GM10266 (cell line): ENCODE data around the gene RIMKLB.
"Not testable (repeated sequence)": the region's sequence is repeated elsewhere in the genome, so short reads cannot be mapped to it uniquely, and the experiment has no call there.

Source experiments
- DNase-seq: peaks from one replicate; pipeline ENCODE4 v3.0.0; 2012; ENCODE audit errors: extremely low spot score
- TF ChIP-seq, protein P1 (sequence below): IDR thresholded peaks from 2 replicates; pipeline ENCODE4 v1.5.1; 2012; ENCODE audit warnings: mild to moderate bottlenecking, low read depth; ENCODE audit not compliant: control insufficient read depth, insufficient read depth; ENCODE audit errors: missing control alignments

Gene RIMKLB

DNA sequence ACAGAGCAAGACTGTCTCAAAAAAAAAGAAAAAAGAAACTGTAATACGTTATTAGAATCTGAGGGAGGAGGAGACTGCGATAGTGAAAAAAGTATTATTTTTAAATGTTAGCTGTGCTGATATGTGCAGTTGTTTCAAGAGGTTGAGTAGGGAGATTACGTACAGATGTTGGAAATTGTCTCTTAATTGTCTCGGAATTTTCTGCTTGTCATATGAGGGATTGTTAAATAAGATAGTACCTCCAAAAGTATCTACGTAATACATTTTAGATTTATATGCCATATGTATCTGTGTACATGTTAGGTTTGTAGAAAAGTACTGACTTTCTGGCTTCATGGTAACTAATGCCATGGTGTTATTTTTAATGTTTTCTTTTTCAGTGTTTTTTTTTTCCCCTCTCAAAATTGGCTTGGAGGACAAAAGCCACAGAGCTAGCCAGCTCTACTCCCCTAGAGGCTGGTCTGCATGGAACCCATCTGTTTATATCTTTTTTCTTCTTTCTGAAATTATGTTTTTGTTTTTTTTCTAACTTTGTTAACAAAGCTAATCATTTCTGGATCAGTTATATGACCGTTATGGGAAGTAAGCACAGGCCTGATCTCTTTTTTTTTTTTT lies 3.4 kb downstream of the RIMKLB start:
- DNase-seq: no peak
- TF ChIP-seq, protein P1, sequence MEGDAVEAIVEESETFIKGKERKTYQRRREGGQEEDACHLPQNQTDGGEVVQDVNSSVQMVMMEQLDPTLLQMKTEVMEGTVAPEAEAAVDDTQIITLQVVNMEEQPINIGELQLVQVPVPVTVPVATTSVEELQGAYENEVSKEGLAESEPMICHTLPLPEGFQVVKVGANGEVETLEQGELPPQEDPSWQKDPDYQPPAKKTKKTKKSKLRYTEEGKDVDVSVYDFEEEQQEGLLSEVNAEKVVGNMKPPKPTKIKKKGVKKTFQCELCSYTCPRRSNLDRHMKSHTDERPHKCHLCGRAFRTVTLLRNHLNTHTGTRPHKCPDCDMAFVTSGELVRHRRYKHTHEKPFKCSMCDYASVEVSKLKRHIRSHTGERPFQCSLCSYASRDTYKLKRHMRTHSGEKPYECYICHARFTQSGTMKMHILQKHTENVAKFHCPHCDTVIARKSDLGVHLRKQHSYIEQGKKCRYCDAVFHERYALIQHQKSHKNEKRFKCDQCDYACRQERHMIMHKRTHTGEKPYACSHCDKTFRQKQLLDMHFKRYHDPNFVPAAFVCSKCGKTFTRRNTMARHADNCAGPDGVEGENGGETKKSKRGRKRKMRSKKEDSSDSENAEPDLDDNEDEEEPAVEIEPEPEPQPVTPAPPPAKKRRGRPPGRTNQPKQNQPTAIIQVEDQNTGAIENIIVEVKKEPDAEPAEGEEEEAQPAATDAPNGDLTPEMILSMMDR: no peak

DNA sequence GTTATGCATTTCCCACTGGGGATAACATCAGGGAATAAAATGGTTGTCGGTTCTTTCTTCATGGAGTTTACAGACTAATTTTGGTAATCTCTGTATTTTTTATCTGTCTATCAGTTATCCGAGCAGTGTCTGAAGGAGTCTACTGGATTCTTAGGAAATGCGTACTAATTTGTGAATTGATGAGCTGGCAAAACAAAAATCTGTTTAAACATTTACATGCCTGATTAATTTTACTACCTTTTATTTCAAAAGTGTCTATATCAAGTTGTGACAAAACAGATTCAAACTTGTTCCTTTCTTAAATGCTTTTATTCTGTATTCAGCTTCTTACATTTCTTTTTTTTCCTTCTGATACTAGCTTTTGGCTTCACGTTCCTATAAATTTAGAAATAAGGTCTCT lies 4.4 kb downstream of the RIMKLB start:
- no peak for DNase-seq
- TF ChIP-seq, protein P1: no peak

DNA sequence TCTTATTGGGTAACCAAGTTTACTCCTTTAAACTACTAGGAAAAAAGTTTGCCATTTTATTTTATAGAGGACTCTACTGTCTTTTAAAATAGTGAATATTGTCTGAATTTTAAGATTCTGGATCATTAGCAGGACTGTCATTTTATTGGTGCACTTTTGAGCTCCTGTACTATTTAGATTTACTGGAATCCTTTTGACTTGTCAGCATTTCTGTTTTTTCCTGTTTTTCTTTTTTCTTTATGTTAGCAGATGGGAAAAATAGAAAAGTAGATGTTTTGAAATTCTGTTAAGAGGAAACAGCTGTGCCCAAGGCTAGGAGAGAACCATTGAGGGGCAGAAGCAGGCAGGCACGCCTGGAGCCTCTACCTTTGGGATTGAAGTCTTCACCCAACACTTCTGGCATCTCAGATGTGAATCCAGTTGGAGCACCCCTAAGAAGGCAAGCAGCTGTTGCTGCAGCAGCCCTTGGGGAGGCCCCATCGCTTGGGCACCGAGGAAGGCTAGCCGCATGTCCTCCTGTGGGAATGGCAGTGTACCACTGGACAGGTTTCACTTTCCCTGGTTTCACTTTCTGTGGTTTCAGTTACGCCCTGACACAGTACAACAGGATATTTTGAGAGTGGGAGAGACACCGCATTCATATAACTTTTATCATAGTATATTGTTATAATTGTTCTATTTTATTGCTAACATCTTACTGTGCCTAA lies 11.5 kb downstream of the RIMKLB start:
- DNase-seq: no peak

DNA sequence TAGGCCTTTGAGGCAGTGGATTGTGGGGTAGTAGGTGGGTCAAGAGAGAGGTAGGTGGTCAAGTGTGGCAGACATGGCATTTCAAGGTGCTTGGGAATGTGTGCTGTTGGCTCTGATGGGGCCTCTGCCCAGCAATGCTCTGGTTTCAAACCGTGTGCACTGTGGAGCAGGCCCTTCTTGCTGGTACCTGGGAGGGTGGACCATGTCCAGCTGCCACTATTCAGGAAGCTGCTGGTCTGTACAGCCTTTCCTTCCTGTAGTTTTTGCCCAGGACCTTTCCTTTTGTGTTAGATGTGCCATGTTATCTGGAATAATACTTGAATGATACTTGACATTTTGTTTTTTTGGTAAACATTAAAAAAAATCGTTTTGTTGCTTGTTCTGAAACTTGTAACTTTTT lies 14.8 kb downstream of the RIMKLB start:
- TF ChIP-seq, protein P1: no peak
- DNase-seq: no peak

More for the DNA sequence above, 11.5 kb downstream of the RIMKLB start:
- TF ChIP-seq, protein P1: no peak

DNA sequence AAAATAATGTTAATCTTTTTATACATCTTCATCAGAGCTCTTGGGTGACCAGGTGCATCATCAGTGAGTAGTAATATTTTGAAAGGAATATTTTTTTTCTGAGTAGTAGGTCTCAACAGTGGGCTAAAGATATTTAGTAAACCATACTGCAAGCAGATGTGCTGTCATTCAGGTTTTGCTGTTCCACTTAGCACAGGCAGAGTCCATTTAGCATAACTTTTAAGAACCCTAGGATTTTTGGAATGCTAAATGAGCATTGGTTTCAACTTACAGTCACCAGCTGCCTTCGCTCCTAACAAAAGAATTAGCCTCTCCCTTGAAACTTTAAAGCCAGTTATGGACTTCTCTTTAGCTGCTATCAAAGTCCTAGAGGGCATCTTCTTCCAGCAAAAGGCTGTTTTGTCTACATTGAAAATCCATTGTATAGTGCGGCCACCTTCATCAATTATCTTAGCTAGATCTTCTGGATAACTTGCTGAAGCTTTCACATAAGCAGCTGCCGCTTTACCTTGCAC lies 24.6 kb downstream of the RIMKLB start:
- DNase-seq: no peak
- TF ChIP-seq, protein P1: no peak

DNA sequence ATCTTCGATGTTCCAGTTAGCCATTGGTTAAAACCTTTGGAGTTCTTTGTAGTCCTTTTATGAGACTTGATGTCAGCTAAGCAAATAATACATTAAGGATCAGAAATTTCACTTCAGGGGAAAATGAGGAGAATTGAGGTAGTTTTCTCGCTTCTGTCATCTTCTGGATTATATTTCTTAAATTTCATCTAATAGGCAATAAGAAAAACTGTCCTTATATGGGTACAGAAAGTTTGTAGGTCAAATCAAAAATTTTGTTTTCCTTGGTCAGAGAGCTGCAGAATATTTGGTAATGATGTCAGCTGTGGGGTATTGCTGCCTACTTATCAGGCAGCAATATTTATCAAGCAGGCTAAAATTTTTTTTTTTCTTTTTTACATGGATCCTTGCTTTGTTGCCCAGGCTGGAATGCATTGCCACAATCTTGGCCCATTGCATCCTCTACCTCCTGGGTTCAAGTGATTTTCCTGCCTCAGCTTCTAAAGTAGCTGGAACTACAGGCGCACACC lies 37.1 kb downstream of the RIMKLB start:
- DNase-seq: no peak
- TF ChIP-seq, protein P1: no peak

DNA sequence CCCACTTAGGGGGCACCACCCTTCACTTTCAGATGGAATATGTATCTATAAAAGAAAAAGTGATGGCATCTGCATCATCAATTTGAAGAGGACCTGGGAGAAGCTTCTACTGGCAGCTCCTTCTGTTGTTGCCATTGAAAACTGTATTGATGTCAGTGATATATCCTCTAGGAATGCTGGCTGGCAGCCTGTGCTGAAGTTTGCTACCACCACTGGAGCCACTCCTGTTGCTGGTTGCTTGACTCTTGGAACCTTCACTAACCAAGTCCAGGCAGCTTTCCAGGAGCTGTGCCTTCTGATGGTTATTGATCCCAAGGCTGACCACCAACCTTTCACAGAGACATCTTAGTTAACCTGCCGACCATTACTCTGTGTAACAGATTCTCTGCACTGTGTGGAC lies 44.7 kb downstream of the RIMKLB start:
- TF ChIP-seq, protein P1: no peak
- no peak for DNase-seq

DNA sequence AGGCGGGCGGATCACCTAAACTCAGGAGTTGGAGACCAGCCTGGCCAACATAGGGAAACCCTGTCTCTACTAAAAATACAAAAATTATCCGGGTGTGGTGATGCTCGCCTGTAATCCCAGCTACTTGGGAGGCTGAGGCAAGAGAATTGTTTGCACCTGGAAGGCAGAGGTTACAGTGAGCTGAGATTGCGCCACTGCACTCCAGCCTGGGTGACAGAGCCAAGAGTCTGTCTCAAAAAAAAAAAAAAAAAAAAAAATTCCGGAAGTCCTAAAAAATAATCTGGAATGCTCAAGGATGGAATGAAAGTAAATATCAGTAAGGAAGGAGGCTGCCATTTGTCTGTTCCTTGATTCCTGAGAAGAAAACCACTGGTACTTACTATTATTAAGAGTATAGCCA lies 45.3 kb downstream of the RIMKLB start:
- DNase-seq: not testable (repeated sequence)

DNA sequence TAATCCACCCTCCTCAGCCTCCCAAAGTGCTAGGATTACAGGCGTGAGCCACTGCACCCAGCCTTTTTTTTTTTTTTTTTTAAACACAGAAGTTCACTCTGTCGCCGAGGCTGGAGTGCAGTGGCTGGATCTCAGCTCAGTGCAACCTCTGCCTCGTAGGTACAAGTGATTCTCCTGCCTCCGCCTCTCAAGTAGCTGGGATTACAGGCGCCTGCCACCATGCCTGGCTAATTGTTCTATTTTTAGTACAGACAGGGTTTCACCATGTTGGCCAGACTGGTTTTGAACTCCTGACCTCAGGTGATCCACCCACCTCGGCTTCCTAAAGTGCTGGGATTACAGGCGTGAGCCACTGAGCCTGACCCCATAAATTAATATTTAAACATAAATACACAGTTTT lies 47.8 kb downstream of the RIMKLB start:
- DNase-seq: not testable (repeated sequence)
